Astrocyte of the spinal cord (primary cell): ENCODE measurements around the gene PCCA.
A peak's percentile ranks its signal among the peaks of the same experiment; 100 is the strongest.

Experiments
- DNase-seq: peaks from one replicate; pipeline ENCODE4 v3.0.0; 2011; ENCODE audit warnings: low read depth, low spot score
- H3K4me3 ChIP-seq: 2 replicates; pipeline ENCODE4 v1.5.1; 2011; ENCODE audit warnings: low read depth, mild to moderate bottlenecking, low read length, moderate library complexity
- in situ Hi-C: cut with HindIII; loops from 2 replicates; pipeline ENCODE4 v1.10.0; 2017; ENCODE audit warnings: low sequenced_read_pairs
- TF ChIP-seq, protein P1 (sequence below): IDR thresholded peaks from 2 replicates; pipeline ENCODE4 v1.5.1; 2012; ENCODE audit warnings: low read depth, mild to moderate bottlenecking, low read length, inconsistent platforms

PCCA gene

DNA sequence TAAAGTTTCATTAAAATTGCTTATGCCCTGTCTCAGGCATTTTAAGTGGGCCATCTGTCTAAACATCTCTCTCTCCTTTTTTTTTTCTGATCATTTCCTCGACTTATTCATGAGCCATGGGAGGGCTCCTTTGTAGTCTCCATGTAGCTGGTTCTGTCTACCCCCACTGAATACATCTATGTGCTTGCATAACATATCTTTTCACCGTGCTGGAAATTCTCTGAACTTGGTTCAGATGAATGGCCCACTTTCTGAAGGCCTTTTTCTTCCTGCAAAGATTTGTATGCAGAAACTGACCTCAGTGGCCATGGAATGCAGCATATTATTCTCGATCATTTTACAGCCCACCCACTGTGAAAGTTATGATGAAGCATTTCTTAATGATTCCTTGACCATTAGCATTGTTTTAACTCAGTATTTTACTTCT, 274.4 kb downstream of the PCCA start:
- in situ Hi-C loops, result no loop called here
- peak; percentile 84 for DNase-seq

DNA sequence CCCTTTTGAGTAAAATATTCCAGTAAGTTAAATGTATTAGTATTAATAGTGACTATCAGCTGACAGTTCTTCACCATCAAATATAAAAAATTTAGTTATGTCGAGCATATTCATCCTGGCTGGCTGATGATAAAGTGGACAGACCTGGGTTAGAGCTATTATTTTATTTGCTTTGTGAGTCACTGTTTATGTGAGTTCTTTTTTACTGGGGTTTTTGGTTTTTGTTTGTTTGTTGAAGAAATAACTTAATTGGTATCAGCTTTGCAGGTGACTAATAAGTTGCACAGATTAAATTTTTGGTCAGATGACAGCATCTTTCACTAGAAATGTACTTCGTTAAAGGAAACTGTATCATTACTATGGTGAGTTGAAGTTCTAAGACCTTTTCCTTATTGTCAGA, 275.0 kb downstream of the PCCA start:
- in situ Hi-C loops, result no loop called here
- no peak overlapping the region for H3K4me3 ChIP-seq
- TF ChIP-seq, protein P1, sequence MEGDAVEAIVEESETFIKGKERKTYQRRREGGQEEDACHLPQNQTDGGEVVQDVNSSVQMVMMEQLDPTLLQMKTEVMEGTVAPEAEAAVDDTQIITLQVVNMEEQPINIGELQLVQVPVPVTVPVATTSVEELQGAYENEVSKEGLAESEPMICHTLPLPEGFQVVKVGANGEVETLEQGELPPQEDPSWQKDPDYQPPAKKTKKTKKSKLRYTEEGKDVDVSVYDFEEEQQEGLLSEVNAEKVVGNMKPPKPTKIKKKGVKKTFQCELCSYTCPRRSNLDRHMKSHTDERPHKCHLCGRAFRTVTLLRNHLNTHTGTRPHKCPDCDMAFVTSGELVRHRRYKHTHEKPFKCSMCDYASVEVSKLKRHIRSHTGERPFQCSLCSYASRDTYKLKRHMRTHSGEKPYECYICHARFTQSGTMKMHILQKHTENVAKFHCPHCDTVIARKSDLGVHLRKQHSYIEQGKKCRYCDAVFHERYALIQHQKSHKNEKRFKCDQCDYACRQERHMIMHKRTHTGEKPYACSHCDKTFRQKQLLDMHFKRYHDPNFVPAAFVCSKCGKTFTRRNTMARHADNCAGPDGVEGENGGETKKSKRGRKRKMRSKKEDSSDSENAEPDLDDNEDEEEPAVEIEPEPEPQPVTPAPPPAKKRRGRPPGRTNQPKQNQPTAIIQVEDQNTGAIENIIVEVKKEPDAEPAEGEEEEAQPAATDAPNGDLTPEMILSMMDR, result no peak
- DNase-seq, result peak; percentile 59

More for the DNA sequence above, 274.4 kb downstream of the PCCA start:
- H3K4me3 ChIP-seq, result no peak overlapping the region
- TF ChIP-seq, protein P1, result no peak

DNA sequence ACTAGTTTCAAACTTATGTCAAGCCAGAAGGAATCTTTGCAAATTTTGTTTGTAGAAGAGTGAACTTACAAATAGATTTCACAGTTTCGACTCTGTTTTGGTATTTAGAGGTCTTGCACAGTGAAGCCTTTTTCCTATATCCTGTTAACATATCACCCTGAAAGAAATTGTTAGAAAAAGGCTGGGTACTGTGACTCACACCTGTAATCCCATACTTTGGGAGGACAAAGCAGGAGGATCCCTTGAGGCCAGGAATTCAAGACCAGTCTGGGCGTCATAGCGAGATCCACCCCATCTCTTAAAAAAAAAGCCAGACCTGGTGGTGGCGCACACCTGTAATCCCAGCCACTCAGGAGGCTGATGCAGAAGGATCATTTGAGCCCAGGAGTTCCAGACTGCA, 275.7 kb downstream of the PCCA start:
- no peak overlapping the region for H3K4me3 ChIP-seq
- no peak for DNase-seq
- in situ Hi-C loops, result no loop called here
- TF ChIP-seq, protein P1, result no peak

DNA sequence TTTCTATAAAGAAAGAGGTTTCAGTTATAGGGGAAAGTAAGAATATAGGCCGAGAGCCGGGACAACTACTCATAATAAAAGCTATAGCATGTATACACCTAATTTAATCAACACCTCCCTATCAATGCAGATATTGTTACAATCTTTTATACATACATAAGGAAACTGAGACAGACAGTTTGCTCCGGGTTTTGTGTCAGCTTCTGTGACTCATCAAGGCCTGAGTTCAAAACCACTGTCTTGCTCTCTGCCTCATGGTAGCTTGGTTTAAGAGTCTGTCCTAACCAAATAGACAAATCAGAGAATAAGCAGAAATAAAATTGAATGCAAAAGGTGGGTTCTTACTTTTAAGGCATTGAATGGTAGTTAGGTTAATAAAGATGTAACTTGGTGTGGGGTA, 276.8 kb downstream of the PCCA start:
- TF ChIP-seq, protein P1, result no peak
- no peak for DNase-seq
- no peak overlapping the region for H3K4me3 ChIP-seq
- in situ Hi-C loops, result no loop called here

DNA sequence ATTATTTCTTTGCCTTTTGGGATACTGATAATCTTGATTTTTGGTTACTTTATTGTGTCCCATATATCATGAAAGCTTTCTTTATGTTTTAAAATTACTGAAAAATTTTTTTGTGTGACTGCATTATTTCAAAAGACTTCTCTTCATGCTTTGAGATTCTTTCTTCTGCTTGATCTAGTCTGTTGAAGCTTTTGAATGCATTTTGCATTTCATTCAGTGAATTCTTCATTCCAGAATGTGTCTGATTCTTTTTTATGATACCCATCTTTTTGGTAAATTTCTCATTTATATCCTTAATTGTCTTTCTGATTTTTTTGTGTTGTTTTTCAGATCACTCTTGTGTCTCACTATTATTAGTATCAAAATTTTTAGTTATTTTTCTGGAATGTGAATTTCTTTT, 289.6 kb downstream of the PCCA start:
- TF ChIP-seq, protein P1, result no peak
- in situ Hi-C loops, result no loop called here
- no peak for DNase-seq
- no peak overlapping the region for H3K4me3 ChIP-seq

DNA sequence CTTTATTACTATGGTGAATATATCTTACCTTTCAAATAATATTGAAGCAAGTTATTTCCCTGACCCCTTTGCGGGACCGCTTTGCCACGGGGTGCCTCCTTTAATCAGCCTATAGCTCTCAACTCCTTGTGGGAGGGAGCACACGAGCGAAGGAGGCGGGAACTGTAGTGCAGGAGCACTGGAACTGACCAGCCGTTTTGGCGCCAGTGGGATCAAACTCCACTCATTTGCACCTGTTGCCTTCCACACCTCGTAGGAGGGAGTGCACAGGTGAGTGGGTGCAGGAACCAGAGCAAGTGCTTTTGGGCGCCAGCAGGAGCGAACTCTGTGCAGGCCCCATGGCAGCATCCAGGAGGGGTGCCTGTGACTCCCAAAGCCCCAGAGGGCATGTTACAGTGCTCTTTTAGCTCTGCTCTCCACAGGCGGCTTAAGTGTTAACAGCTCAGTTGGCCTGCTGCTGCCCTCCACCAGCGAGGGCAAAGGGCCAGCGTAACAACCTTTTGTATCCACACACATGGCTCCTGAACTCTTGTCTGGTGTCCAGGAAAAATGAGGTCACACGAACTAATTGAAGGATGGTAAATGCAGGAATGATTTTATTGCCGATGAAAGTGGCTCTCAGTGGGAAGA, 292.8 kb downstream of the PCCA start:
- H3K4me3 ChIP-seq, result no peak overlapping the region
- TF ChIP-seq, protein P1, result no peak
- in situ Hi-C loops, result no loop called here
- DNase-seq, result peak; percentile 14
